ENCODE data around the gene UACA.

The UACA gene

DNA sequence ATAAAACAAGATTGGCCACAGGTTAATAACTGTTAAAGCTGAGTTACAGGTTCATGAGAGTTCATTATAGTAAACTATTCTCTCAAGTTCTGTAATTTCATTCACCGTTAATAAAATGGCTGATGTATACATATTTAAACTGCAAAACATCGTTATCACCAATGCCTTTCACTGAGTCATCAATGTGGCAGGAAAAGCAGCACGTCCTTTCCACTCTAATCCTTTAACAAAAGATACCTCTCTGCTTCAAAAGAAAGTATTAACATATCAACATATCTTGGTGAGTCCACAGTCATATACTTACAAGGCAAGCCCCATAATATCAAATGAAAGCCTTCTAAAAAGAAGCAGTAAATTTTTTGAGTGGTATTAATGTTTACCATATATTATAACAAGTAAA is 54.5 kb downstream of the UACA start:
- DNase-seq: no peak

GRCh38 chr15:70707686-70708300 is 55.6 kb downstream of the UACA start:
- DNase-seq: no peak

DNA sequence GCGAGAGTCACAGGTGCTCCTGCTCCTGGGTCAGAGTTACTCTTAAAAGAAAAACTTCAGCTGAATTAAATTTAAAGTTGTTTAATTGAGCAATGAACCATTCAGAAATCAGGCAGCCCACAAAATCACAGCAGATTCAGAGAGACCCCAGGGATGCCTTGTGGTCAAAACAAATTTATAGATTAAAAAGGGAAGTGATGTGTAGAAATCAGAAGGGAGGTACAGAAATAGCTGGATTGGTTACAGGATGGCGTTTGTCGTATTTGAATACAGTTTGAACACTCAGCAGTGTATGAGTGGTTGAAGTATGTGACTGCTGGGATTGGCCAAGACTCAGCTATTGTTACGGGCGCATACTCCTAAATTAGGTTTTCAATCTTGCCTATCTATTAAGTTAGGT is 58.6 kb downstream of the UACA start:
- no peak for DNase-seq

- no peak for DNase-seq
These were observed 59.2 kb downstream of the UACA start for GRCh38 chr15:70704166-70704565.

- DNase-seq: no peak
These were observed 60.1 kb downstream of the UACA start for GRCh38 chr15:70703096-70703878.

DNA sequence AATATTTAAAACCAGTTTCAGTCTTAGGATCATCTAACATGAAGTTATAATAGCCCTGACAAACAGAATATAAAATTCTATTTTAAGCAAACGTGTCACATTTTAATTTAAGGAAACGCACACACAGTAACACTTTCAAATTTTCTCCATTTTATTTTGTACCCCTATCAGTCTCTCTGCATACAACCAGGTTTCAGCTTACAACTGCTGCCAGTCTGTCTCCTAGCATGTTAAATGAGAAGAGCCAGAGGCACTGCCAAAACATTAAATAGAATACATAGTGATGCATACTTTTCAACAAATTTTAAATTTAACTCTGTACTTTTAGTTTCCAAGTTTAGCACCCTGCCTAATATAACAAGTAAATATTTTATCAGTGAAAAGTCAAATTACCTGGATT is 60.8 kb downstream of the UACA start:
- no peak for DNase-seq

DNA sequence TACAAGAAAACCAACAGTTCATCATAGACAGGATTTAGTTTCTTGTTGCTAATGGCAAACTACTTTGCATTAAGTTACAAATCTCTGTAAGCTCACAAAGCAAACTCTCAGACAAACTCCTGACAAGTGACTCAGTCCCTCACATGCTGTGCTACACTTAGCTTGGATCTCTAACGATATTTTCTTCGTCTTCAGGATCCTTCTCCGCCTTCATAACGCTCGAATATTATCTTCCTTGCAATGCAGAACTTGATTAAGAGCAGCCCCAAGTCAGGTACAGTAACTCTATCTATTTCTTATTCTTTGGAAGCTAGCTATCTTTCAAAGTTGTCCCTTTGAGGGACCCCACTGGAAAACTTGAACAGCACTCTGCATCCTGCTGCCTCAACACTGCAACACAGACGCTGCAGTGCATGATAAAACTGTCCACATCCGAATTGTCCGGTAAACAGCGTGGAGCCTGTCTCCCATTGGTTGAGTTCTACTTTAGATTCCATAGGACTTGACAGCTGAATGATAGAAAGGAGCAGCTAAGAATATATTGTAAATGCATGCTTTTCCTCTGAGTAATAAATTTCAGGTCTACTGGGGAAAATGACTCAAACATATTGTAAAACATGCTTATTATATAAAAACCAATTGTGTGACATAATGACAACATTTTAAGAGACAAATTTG is 61.3 kb downstream of the UACA start:
- no peak for DNase-seq

DNA sequence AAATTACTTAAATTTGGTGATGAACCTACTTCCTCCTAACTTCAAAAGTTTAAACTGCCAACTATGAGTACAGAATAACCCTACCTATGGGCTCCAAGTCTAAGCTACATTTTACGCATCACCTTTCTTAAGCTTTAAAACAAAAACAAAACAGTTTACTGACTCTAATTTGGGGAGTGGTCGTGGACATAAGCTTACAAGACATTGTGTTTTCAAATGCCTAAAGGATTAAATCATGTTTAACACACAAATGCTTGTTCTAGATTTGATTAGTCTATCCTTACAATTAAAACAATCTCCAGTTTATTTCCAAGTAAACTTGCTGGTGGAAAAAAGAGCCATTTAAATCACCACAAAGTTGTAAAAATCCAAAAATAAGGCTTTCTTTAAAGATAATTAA is 62.2 kb downstream of the UACA start:
- no peak for DNase-seq

- DNase-seq: no peak
These were observed 63.5 kb downstream of the UACA start for GRCh38 chr15:70699890-70700289.

- DNase-seq: no peak
These were observed 64.4 kb downstream of the UACA start for GRCh38 chr15:70698836-70699390.

DNA sequence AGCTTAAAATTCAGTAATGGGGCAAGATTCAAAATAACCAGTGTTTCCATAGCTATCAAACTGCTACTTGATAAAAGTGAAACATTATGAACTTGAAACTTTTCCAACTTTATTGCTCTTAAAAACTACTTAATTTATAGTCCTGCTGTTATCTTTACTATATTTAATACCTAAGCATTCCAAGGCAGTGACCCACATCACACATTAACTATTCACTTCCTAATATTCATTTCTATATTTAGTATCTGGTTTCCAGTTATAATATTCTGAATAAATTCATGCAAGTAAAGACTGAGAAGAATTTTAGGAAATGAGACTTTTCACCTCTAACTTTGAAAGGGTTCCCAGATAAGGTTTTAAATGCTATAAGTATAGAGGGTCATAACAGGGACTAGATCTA is 64.9 kb downstream of the UACA start:
- DNase-seq: no peak

GRCh38 chr15:70690491-70691276 is 72.7 kb downstream of the UACA start:
- DNase-seq: no peak

DNA sequence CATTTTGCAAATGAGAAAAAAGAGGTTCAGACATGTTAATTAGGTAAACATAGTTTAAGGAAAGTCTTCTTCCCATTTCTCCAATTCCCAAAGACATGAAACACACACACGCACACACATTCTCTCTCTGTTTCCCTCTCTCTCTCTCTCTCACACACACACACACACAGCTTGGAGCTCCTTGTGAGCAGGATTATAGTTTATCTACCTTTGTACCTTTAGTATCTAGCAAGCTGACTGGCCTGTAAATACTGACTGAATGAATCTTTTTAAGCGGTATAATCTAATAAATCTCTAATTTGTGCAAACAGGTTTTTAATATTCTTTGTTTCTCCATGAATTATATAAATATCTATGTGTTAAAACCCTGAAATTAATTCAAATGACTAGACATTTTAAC is 73.3 kb downstream of the UACA start:
- no peak for DNase-seq

DNA sequence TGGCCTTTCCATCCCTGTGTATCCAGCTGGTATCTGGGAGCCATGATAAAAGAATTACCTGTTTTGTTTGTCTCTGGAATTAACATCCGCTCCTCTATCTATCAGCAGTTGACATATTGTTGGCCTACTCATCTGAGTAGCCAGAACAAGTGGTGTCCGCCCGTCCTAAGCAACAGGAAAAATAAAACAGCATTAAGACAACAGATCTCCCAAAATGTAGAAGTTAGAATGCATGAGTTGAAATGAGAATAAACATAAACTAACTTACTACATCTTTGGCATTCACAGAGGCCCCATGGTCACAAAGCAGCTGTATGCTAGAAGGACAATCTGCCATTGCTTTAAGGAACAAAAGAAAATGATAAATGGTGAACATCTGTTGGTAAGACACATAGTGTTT is 75.9 kb downstream of the UACA start:
- DNase-seq: no peak

DNA sequence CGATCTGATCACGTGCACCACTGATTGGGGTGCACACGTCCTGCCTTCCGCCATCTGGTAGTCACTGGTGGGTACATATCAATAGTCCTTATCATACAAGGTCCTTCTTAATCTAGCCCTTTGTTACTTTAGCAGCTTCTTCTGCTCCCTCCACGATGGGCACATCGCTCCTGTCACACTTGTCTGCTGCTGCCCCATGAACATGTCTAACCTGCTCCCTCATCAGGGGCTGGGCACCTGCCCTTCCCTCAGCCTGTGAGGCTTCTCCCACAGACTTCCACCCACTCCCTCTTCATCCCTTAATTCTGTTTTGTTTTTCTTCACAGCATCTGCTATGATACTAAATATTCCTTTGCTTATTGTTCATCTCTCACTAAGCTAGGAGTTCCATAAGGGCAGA is 82.5 kb downstream of the UACA start:
- DNase-seq: no peak

DNA sequence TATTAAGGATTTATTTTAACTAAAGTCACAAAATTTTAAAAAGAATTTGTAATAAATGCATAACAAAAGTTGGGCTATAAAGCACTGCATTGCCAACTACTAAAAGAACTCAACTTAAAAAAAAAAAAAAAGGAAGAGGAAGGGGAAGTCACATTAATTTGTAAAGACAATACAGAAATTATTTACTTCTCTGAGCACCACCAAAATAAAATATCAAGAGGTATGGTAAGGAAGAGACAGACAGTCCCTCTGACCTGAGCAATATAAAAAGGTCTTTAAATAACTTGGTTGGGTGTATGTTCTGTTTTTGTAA is 83.5 kb downstream of the UACA start:
- peak in 1 of 2 donors; percentile 5 for DNase-seq

- no peak for DNase-seq
These were observed 91.3 kb downstream of the UACA start for GRCh38 chr15:70672081-70672480.

- no peak for DNase-seq
These were observed 92.7 kb downstream of the UACA start for GRCh38 chr15:70670680-70671079.

GRCh38 chr15:70669966-70670658 is 93.2 kb downstream of the UACA start:
- no peak for DNase-seq

GRCh38 chr15:70669006-70669602 is 94.3 kb downstream of the UACA start:
- DNase-seq: no peak

- DNase-seq: no peak
These were observed 97.8 kb downstream of the UACA start for GRCh38 chr15:70665599-70665998.

GRCh38 chr15:70664494-70664893 is 98.9 kb downstream of the UACA start:
- no peak for DNase-seq

Measured in inflammatory macrophage (primary cell).